Brain microvascular endothelial cell (primary cell): ENCODE data around the gene FOLR2.

Source experiments
- DNase-seq: peaks from one replicate; pipeline ENCODE4 v3.0.0-alpha.2; 2020
- H3K27ac ChIP-seq: fragments of 250-450 bp; sonication (Bioruptor Pico); 2 replicates; pipeline ENCODE4 v1.5.1; 2020; ENCODE audit warnings: mild to moderate bottlenecking, moderate library complexity
- H3K27me3 ChIP-seq: fragments of 250-450 bp; sonication (Bioruptor Pico); replicated peaks from 2 replicates; pipeline ENCODE4 v1.5.1; 2020; ENCODE audit warnings: mild to moderate bottlenecking
- H3K36me3 ChIP-seq: fragments of 250-450 bp; sonication (Bioruptor Pico); replicated peaks from 2 replicates; pipeline ENCODE4 v1.5.1; 2020; ENCODE audit warnings: mild to moderate bottlenecking
- H3K4me3 ChIP-seq: 2 replicates; pipeline ENCODE4 v1.5.1; 2011; ENCODE audit warnings: low read depth, mild to moderate bottlenecking, control low read depth, low read length, moderate library complexity
- in situ Hi-C: cut with HindIII; loops from 2 replicates; pipeline ENCODE4 v1.10.0; 2017; ENCODE audit warnings: low sequenced_read_pairs, low pct_ligation_motif_present
- TF ChIP-seq, protein P1 (sequence below): IDR thresholded peaks from 2 replicates; pipeline ENCODE4 v1.5.1; 2011; ENCODE audit warnings: low read depth, mild to moderate bottlenecking, moderate library complexity, low read length, control low read depth, inconsistent platforms; ENCODE audit errors: missing control alignments

FOLR2 gene

DNA sequence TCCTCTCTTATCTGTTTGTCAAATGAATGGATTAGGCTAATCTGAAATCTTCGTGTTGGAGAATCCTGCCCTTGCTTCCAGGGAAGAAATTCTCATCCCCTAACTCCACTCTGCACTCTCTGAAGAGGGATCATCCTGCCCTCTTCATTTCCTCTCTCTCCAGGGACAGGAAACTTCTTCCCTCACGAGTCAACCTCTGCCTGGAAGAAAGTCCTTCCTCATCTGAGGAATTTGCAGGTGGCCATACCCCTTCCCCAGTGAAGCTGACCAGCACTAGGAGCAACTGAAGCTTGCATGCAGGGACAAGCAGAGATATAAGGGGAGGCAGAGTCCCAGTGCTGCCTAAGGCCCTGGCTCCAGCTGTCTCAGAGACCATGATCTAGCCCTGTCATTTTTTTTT, 31.0 kb downstream of the FOLR2 start:
- Histone ChIP-seq H3K27me3 (peaks cover 45% of the 10 kb centered on the region), H3K36me3 (no peaks in the 10 kb centered on the region), H3K27ac (no peak overlapping the region), H3K4me3 (no peak overlapping the region)
- in situ Hi-C loops: no loop called here
- no peak for DNase-seq
- TF ChIP-seq, protein P1, sequence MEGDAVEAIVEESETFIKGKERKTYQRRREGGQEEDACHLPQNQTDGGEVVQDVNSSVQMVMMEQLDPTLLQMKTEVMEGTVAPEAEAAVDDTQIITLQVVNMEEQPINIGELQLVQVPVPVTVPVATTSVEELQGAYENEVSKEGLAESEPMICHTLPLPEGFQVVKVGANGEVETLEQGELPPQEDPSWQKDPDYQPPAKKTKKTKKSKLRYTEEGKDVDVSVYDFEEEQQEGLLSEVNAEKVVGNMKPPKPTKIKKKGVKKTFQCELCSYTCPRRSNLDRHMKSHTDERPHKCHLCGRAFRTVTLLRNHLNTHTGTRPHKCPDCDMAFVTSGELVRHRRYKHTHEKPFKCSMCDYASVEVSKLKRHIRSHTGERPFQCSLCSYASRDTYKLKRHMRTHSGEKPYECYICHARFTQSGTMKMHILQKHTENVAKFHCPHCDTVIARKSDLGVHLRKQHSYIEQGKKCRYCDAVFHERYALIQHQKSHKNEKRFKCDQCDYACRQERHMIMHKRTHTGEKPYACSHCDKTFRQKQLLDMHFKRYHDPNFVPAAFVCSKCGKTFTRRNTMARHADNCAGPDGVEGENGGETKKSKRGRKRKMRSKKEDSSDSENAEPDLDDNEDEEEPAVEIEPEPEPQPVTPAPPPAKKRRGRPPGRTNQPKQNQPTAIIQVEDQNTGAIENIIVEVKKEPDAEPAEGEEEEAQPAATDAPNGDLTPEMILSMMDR: no peak

DNA sequence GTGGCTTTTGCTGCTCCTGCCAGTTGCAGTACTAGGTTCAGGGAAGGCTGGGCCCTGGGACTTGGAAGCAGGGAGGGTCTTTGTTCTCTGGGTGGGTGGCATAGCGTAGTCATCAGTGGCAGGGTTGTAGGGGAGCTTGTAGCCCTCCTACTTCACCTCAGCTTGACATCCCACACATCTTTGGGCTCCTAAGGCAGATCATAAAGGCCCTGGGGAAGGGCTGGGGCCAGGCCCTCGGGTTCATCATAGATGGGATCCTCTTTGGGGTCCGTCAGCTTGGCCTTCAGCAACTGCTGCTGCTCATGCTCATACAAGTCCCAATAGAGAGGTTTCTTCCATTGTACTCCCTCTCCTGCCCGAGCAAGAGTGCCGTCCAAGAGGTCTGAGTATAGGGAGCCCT, 33.4 kb downstream of the FOLR2 start:
- Histone ChIP-seq H3K27ac (no peak overlapping the region), H3K4me3 (no peak overlapping the region), H3K27me3 (peaks cover 24% of the 10 kb centered on the region), H3K36me3 (no peaks in the 10 kb centered on the region)
- TF ChIP-seq, protein P1: no peak
- no peak for DNase-seq
- in situ Hi-C loops: no loop called here

DNA sequence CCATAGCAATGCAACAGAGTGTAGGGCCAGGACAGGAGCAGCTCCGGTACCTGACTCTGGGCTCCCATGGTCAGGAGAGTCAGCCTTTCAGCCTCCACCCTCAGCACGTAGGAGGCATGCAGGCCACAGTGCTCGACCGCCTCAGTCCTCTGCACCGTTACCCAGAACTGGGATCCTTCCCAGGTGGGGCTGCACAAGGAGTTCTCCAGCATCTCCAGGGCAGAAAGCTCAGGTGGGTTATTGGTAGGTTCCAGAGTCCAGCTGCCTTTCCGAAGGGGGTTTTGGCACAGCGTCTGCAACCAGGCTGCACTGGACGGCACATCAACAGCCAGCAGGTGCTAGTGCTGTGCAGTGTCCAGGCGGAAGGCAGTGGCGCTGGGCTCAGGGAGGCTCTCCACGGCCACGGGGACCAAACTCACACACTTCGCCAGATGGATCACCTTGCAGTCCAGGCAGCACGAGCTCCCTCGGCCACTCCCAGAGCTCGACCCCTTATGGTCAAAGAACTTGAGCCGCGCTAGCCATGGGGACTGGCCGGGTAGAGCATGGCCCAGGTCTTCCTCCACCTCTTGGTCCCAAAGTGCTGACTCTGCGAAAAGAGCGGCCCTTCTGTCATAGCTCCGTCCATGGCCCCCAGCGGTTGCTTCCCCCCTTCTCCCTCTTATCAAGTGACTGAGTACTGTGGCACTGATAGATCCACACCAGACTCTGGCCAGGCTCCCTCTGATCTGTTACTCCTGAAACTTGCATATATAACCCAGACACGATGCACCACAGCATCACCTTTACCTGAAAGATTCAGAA, 34.3 kb downstream of the FOLR2 start:
- TF ChIP-seq, protein P1: no peak
- no peak overlapping the region for H3K4me3 ChIP-seq
- H3K27me3 ChIP-seq: peaks cover 16% of the 10 kb centered on the region
- no peaks in the 10 kb centered on the region for H3K36me3 ChIP-seq
- no peak overlapping the region for H3K27ac ChIP-seq
- DNase-seq: no peak
- in situ Hi-C loops: no loop called here

DNA sequence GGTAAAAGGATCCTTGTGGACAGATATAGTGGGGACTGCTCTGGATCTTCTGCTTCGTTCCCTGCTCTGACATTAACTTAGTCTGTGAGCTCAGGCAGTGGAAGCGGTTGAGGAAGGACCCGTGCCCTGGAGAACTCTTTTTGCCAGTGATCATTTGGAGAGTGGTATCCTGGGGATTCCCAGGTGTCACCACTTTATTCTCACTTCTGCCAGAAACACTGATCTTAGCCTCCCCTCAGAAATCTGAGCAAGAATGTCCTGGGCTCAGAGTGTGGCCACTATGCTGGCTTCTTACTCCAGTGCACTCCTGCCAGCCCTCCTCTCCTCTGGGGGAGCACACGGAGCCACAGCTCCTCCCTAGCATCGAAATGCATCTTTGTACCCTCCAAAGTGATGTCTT, 35.0 kb downstream of the FOLR2 start:
- TF ChIP-seq, protein P1: no peak
- Histone ChIP-seq H3K27ac (no peak overlapping the region), H3K36me3 (no peaks in the 10 kb centered on the region), H3K27me3 (peaks cover 12% of the 10 kb centered on the region), H3K4me3 (no peak overlapping the region)
- DNase-seq: no peak
- in situ Hi-C loops: no loop called here

DNA sequence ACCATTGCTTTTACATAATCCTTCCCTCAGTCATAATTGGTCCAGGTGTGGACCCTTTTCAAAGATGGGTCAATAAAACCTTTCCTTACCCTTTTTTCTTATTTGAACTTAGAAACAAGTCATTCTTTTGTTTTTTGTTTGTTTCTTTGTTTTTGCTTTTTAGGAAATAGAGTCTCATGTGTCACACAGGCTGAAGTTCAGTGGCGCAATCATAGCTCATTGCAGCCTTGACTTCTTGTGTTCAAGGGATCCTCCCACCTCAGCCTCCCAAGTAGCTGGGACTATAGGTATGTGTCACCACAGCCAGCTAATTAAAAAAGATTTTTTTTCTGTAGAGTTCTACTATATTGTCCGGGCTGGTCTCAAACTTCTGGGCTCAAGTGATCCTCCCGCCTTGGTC, 36.8 kb downstream of the FOLR2 start:
- Histone ChIP-seq H3K36me3 (no peaks in the 10 kb centered on the region), H3K27ac (no peak overlapping the region), H3K4me3 (no peak overlapping the region), H3K27me3 (peaks cover 4% of the 10 kb centered on the region)
- no peak for DNase-seq
- TF ChIP-seq, protein P1: no peak
- in situ Hi-C loops: no loop called here
